ENCODE data around the gene SMARCA2.

DNA sequence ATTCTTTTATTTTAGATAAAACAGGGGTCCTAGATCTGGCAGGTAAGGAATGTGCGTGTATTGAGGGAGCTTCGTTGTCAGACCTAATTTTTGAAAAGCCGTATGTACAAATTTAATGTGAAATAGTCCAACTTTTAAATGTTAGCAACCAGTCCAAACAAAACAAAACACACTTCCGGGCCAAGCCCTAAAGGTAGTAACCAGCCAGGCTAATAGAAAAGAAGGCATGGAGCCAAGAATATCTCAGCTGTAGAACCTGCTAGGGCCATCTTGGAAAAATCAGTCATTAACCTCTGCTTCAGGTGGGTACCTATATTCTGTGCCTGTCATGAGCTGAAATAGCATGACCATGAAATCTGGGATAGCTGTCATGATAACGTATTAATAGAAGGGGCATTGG, 71.0 kb downstream of the SMARCA2 start:
- TF ChIP-seq POLR2A (IDR thresholded peaks at IDR 0.05) (no peak), CTCF (IDR thresholded peaks at IDR 0.05) (no peak), EP300 (IDR thresholded peaks at IDR 0.05) (no peak)
